ENCODE results near the gene RAB42.
A peak's percentile ranks its signal among the peaks of the same experiment; 100 is the strongest.
"Not testable (repeated sequence)": the region's sequence is repeated elsewhere in the genome, so short reads cannot be mapped to it uniquely, and the experiment has no call there.

RAB42 gene

GRCh38 chr1:28586585-28587391 is 5.3 kb upstream of the RAB42 start:
- not testable (repeated sequence) for DNase-seq

- no peak for DNase-seq
These were observed 431 bp downstream of the RAB42 start for GRCh38 chr1:28592321-28593071.

DNA sequence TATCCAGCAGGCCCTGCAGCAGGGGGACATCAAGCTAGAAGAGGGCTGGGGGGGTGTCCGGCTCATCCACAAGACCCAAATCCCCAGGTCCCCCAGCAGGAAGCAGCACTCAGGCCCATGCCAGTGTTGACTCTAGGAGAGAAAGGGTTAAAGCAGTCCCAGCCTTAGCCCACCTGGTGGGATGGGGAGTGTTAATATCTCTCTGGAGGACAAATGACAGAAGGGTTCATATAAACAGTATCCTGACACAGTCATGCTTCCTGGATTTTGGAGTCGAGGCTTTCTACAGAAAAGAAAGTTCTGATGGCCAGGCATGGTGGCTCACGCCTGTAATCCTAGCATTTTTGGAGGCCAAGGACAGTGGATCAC is 1.9 kb downstream of the RAB42 start:
- DNase-seq: not testable (repeated sequence)

DNA sequence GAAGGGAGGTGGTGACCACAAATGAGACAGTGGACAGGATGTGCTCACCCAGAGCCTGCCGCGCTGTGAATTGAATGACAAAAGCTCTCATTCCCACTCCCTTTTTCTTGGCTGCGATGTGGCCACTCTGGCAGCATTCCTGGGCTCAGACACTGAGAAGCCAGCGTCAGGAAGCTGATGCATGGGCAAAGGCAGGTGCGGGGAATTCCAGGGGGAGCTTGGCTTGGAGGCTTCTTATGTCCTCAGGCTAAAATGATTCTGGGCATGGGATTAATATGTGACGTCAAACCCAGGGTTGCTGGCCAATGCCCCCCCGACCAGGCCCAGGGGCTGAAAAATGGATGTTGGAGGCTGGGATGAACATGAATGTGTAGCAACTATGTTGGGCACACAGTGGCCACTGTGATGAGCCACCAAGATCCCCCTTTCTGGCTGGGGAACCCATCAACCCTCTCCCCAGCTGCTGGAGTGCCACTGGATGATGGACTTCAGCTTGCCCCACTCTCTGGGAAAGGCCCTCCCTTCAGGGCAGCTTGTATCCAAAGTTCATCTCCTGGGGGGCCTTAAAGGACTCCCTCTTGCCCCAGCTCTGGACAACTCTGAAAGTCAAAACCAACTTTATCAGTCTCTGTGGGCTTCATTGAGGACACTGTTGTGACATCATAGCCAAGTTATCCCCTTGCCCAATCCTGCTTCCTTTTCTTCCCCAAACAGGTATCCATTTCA is 2.8 kb downstream of the RAB42 start:
- not testable (repeated sequence) for DNase-seq

GRCh38 chr1:28595412-28596191 is 3.5 kb downstream of the RAB42 start:
- DNase-seq: no peak

GRCh38 chr1:28596276-28596675 is 4.2 kb downstream of the RAB42 start:
- DNase-seq: not testable (repeated sequence)

DNA sequence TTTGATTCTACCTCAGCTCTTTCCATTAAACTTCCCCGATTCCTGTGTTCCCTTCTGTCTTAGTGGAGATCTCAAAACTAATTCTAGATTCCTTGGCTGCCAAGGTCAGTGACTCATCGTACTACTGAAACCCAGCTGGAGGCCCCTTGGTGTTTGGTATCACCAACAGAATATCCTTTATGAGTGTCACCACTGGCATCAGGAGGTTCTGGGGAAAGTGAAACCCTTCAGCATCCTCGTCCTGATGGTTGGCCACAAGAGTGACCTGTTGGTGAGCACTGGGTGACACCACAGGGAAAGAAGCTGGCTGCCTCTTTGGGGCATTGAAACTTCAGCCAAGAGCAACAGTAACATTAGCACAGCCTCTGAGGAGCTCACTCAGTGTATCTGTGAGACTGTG is 9.6 kb downstream of the RAB42 start:
- DNase-seq: no peak

GRCh38 chr1:28602536-28603439 is 10.7 kb downstream of the RAB42 start:
- peak; percentile 57 for DNase-seq

GRCh38 chr1:28604411-28604810 is 12.3 kb downstream of the RAB42 start:
- DNase-seq: no peak

DNA sequence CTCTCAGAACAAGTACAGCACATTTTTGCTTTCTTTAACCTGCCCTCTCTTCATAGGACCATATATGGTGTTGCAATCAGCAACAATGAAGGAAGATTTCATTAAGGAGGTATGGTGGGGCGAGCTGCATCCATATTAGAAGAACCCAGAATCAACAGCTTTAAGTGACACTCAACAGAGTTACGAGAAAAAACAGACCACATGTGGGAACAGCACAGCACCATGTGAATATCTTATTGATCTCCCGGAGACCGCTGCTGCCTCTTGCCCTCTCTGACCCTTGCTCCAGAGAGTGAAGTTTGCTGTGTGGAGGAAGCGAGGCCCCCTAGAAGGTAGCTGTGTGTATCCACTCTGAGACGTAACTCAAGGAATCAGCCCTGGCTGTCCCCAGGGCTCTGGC is 12.9 kb downstream of the RAB42 start:
- no peak for DNase-seq

DNA sequence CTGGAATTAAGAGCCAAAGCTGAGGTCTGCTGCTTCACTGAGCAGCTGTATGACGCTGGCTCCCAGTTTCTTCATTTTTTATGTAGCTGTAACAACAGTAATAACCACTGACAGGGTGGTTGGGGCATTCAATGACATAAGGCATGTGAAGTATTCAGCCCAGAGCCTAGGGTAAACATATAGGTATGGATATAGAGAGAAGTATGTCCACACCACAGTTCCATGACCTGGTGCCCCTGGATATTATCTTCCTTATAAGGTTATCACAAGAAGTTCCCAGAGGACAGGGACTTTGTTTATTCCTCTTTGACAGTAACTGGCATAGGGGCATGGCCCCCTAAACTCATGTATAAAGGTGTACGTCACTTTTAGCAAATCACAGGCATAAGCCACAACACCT is 14.7 kb downstream of the RAB42 start:
- no peak for DNase-seq

- DNase-seq: no peak
These were observed 21.1 kb downstream of the RAB42 start for GRCh38 chr1:28613175-28613574.

GRCh38 chr1:28631713-28632112 is 39.6 kb downstream of the RAB42 start:
- no peak for DNase-seq

DNA sequence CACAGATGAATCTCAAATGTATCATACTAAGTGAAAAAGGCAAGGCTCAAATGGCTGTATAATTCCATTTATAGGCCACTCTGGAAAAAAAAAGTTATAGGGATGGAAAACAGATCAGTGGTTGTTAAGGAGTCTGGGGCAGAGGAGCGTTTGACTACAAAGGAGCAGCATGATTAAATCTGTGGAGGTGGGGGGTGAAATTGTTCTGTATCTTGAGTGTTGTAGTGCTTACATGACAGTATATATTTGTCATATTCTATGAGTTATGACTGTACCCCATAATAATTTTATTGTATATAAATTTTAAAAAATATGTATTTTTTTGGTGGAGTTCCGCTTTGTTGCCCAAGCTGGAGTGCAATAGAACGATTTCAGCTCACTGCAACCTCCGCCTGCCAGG is 40.5 kb downstream of the RAB42 start:
- DNase-seq: no peak

- DNase-seq: no peak
These were observed 48.7 kb downstream of the RAB42 start for GRCh38 chr1:28640766-28641165.

- DNase-seq: no peak
These were observed 50.2 kb downstream of the RAB42 start for GRCh38 chr1:28642056-28642846.

- DNase-seq: peak; percentile 81
These were observed 51.0 kb downstream of the RAB42 start, which contains the start of gene TAF12 for GRCh38 chr1:28642847-28643635. TSS of gene TAF12 (minus strand) at chr1:28643067. CDS start at chr1:28622081, 20,986 bp downstream.

GRCh38 chr1:28644494-28644893 is 52.4 kb downstream of the RAB42 start:
- DNase-seq: no peak

Data from DMS 273 treated with DMSO at 0.1 percent for 48 hours (cell line).